Measurements from ENCODE around the gene SNRNP200.

GRCh38 chr2:96225016-96225533, 80.3 kb downstream of the SNRNP200 start:
- TF ChIP-seq CTCF (IDR thresholded peaks at IDR 0.05) (no peak), POLR2AphosphoS5 (IDR thresholded peaks at IDR 0.05) (no peak)
